CD4-positive, alpha-beta T cell treated with Interleukin-15 for 1 hour (primary cell): ENCODE results near the gene ISYNA1.

Experiments used
- DNase-seq: peaks from one replicate; pipeline ENCODE4 v3.0.0-alpha.2; 2020

The ISYNA1 gene

GRCh38 chr19:18390065-18390907, 47.6 kb downstream of the ISYNA1 start:
- no peak for DNase-seq

DNA sequence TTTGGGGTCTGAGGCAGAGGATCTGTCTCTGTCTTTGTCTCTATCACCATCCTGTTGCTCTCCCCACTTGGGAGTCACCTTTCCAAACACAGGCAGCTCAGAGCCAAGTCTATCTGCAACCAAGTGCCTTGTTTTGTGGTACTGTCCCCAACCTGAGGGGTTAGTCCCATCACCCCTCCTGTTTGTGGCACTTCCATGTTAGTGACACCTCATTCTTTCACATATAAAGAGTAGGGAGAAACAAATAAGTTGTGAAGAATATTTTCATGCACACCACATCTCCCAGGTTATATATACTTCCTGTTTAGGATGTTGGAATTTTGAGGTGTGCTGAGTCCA, 48.2 kb downstream of the ISYNA1 start:
- DNase-seq = no peak

- no peak for DNase-seq
Observed at GRCh38 chr19:18388960-18389725, 48.8 kb downstream of the ISYNA1 start.

DNA sequence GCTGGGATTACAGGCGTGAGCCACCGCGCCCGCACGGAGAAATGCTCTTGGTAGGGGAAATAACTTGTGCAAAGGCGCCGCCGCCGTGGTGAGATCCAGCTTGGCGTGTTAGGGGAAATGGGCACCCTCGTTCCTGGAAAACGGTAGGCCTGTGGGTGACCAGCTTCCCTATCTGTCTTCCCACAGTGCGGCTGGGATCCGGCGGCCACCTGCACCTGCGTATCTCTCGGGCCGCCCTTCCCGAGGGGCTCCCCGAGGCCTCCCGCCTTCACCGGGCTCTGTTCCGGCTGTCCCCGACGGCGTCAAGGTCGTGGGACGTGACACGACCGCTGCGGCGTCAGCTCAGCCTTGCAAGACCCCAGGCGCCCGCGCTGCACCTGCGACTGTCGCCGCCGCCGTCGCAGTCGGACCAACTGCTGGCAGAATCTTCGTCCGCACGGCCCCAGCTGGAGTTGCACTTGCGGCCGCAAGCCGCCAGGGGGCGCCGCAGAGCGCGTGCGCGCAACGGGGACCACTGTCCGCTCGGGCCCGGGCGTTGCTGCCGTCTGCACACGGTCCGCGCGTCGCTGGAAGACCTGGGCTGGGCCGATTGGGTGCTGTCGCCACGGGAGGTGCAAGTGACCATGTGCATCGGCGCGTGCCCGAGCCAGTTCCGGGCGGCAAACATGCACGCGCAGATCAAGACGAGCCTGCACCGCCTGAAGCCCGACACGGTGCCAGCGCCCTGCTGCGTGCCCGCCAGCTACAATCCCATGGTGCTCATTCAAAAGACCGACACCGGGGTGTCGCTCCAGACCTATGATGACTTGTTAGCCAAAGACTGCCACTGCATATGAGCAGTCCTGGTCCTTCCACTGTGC, 49.6 kb downstream of the ISYNA1 start:
- DNase-seq = peak; percentile 86

- DNase-seq = no peak
Observed at GRCh38 chr19:18386543-18387271, 51.2 kb downstream of the ISYNA1 start.

GRCh38 chr19:18385675-18386542, 52.0 kb downstream of the ISYNA1 start, which contains the start of gene GDF15:
Gene GDF15 (plus strand): TSS chr19:18386158. CDS start chr19:18386190, 32 bp downstream.
- no peak for DNase-seq

GRCh38 chr19:18385359-18385674, 52.6 kb downstream of the ISYNA1 start:
- DNase-seq = no peak

DNA sequence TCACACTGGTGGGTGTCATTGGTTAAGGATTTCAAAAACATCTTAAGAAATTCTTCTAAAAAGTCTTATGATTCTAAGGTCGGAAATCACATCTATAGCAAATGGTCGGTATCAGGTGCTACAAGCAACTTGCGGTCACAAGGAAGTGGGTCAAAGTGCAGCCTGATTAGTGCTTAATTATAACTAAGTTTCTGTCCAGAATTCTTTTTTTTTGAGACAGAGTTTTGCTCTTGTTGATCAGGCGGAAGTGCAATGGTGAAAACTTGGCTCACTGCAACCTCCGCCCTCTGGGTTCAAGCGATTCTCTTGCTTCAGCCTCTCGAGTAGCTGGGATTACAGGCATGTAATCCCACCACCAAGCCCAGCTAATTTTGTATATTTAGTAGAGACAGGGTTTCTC, 53.2 kb downstream of the ISYNA1 start:
- no peak for DNase-seq
